Stimulated activated effector memory CD8-positive, alpha-beta T cell treated with anti-CD3 and anti-CD28 coated beads, Interleukin-12 subunit alpha, Interleukin-12 subunit beta, amount 100 ng/mL, for 72 hours (primary cell): Measurements from ENCODE around the gene CAMP.

Experiments
- ATAC-seq: fragments of 150-1000 bp; cut with Tn5 transposase; 2 replicates; pipeline ENCODE4 v1.10.0; 2021
- DNase-seq, 2 donors: peaks; one replicate each; pipeline ENCODE4 v3.0.0; 2021 to 2022; ENCODE audit warnings: low spot score in 2 of 2
- H3K27ac Mint-ChIP-seq: one replicate; pipeline ENCODE4 v1.8.0; 2022; ENCODE audit warnings: mild to moderate bottlenecking, mixed read lengths
- H3K36me3 Mint-ChIP-seq: one replicate; pipeline ENCODE4 v1.8.0; 2022; ENCODE audit warnings: mild to moderate bottlenecking, mixed read lengths
- H3K4me1 Mint-ChIP-seq: one replicate; pipeline ENCODE4 v1.8.0; 2022; ENCODE audit warnings: mixed read lengths
- H3K4me3 Mint-ChIP-seq: one replicate; pipeline ENCODE4 v1.8.0; 2022; ENCODE audit warnings: mild to moderate bottlenecking, mixed read lengths
- H3K9me3 Mint-ChIP-seq: one replicate; pipeline ENCODE4 v1.8.0; 2022; ENCODE audit warnings: mixed read lengths

The CAMP gene

GRCh38 chr3:48232734-48233133 is 9.4 kb downstream of the CAMP start:
- Mint-ChIP-seq H3K9me3 (no peaks in the 10 kb centered on the region), H3K4me1 (peaks cover 7% of the 10 kb centered on the region), H3K27ac (no peak overlapping the region), H3K4me3 (no peak overlapping the region), H3K36me3 (no peaks in the 10 kb centered on the region)
- peak; percentile 95 for ATAC-seq
- peak; percentile 40 to 80 for DNase-seq

- Mint-ChIP-seq H3K27ac (no peak overlapping the region), H3K4me1 (peaks cover 7% of the 10 kb centered on the region), H3K36me3 (no peaks in the 10 kb centered on the region), H3K4me3 (no peak overlapping the region), H3K9me3 (no peaks in the 10 kb centered on the region)
- no peak for DNase-seq
- ATAC-seq = no peak
Observed at GRCh38 chr3:48233542-48233941, 10.2 kb downstream of the CAMP start.

GRCh38 chr3:48236531-48236930 is 13.2 kb downstream of the CAMP start:
- Mint-ChIP-seq H3K36me3 (peaks cover 9% of the 10 kb centered on the region), H3K9me3 (no peaks in the 10 kb centered on the region), H3K27ac (peak overlapping the region; percentile 55), H3K4me1 (peaks cover 21% of the 10 kb centered on the region), H3K4me3 (no peak overlapping the region)
- ATAC-seq (no peak), DNase-seq (no peak)

- Mint-ChIP-seq H3K4me1 (peaks cover 13% of the 10 kb centered on the region), H3K9me3 (no peaks in the 10 kb centered on the region), H3K27ac (no peak overlapping the region), H3K36me3 (peaks cover 9% of the 10 kb centered on the region), H3K4me3 (no peak overlapping the region)
- no peak for ATAC-seq
- no peak for DNase-seq
Observed at GRCh38 chr3:48238531-48239085, 15.3 kb downstream of the CAMP start.

GRCh38 chr3:48240000-48240963 is 17.0 kb downstream of the CAMP start:
- Mint-ChIP-seq H3K4me3 (peak overlapping the region; percentile 81), H3K9me3 (no peaks in the 10 kb centered on the region), H3K36me3 (peaks cover 11% of the 10 kb centered on the region), H3K27ac (peak overlapping the region; percentile 86), H3K4me1 (peaks cover 13% of the 10 kb centered on the region)
- peak; percentile 1 for ATAC-seq
- no peak for DNase-seq

GRCh38 chr3:48241796-48242455 is 18.6 kb downstream of the CAMP start:
- H3K36me3 Mint-ChIP-seq = peaks cover 23% of the 10 kb centered on the region
- no peaks in the 10 kb centered on the region for H3K9me3 Mint-ChIP-seq
- H3K4me1 Mint-ChIP-seq = peaks cover 14% of the 10 kb centered on the region
- no peak for DNase-seq
- H3K4me3 Mint-ChIP-seq = peak overlapping the region; percentile 81
- peak overlapping the region; percentile 86 for H3K27ac Mint-ChIP-seq
- no peak for ATAC-seq

GRCh38 chr3:48243886-48244285 is 20.6 kb downstream of the CAMP start:
- ATAC-seq = no peak
- peaks cover 31% of the 10 kb centered on the region for H3K4me1 Mint-ChIP-seq
- no peaks in the 10 kb centered on the region for H3K9me3 Mint-ChIP-seq
- DNase-seq = no peak
- H3K27ac Mint-ChIP-seq = no peak overlapping the region
- no peak overlapping the region for H3K4me3 Mint-ChIP-seq
- peaks cover 43% of the 10 kb centered on the region for H3K36me3 Mint-ChIP-seq

- no peak overlapping the region for H3K4me3 Mint-ChIP-seq
- ATAC-seq (no peak), DNase-seq (no peak)
- no peak overlapping the region for H3K27ac Mint-ChIP-seq
- H3K9me3 Mint-ChIP-seq = no peaks in the 10 kb centered on the region
- H3K36me3 Mint-ChIP-seq = peaks cover 49% of the 10 kb centered on the region
- H3K4me1 Mint-ChIP-seq = peaks cover 31% of the 10 kb centered on the region
Observed at GRCh38 chr3:48244461-48244860, 21.2 kb downstream of the CAMP start.

GRCh38 chr3:48245136-48245535 is 21.8 kb downstream of the CAMP start:
- peak overlapping the region; percentile 67 for H3K27ac Mint-ChIP-seq
- H3K9me3 Mint-ChIP-seq = no peaks in the 10 kb centered on the region
- H3K4me1 Mint-ChIP-seq = peaks cover 24% of the 10 kb centered on the region
- ATAC-seq (no peak), DNase-seq (no peak)
- H3K36me3 Mint-ChIP-seq = peaks cover 55% of the 10 kb centered on the region
- no peak overlapping the region for H3K4me3 Mint-ChIP-seq

GRCh38 chr3:48247401-48247811 is 24.1 kb downstream of the CAMP start:
- peak; percentile 92 for ATAC-seq
- DNase-seq = peak in 1 of 2 donors; percentile 59
- Mint-ChIP-seq H3K27ac (peak overlapping the region; percentile 51), H3K36me3 (peaks cover 69% of the 10 kb centered on the region), H3K4me1 (peaks cover 18% of the 10 kb centered on the region), H3K4me3 (peak overlapping the region; percentile 42), H3K9me3 (no peaks in the 10 kb centered on the region)

GRCh38 chr3:48248095-48248850 is 25.0 kb downstream of the CAMP start:
- peak overlapping the region; percentile 42 for H3K4me3 Mint-ChIP-seq

GRCh38 chr3:48256557-48256956 is 33.3 kb downstream of the CAMP start:
- Mint-ChIP-seq H3K4me1 (no peaks in the 10 kb centered on the region), H3K9me3 (no peaks in the 10 kb centered on the region), H3K27ac (no peak overlapping the region), H3K36me3 (peaks cover 92% of the 10 kb centered on the region), H3K4me3 (no peak overlapping the region)
- ATAC-seq (no peak), DNase-seq (no peak)

More at GRCh38 chr3:48248095-48248850, 25.0 kb downstream of the CAMP start:
- peaks cover 18% of the 10 kb centered on the region for H3K4me1 Mint-ChIP-seq
- DNase-seq = no peak
- H3K36me3 Mint-ChIP-seq = peaks cover 78% of the 10 kb centered on the region
- H3K9me3 Mint-ChIP-seq = no peaks in the 10 kb centered on the region
- peak overlapping the region; percentile 51 for H3K27ac Mint-ChIP-seq
- ATAC-seq = no peak

GRCh38 chr3:48258530-48258929 is 35.2 kb downstream of the CAMP start:
- Mint-ChIP-seq H3K27ac (peak overlapping the region; percentile 13), H3K4me3 (no peak overlapping the region), H3K4me1 (no peaks in the 10 kb centered on the region), H3K36me3 (peaks cover 92% of the 10 kb centered on the region), H3K9me3 (no peaks in the 10 kb centered on the region)
- ATAC-seq (no peak), DNase-seq (no peak)

GRCh38 chr3:48267782-48268181 is 44.5 kb downstream of the CAMP start:
- Mint-ChIP-seq H3K9me3 (no peaks in the 10 kb centered on the region), H3K27ac (peak overlapping the region; percentile 93), H3K36me3 (peaks cover 71% of the 10 kb centered on the region), H3K4me1 (peaks cover 38% of the 10 kb centered on the region), H3K4me3 (peak overlapping the region; percentile 50)
- DNase-seq = no peak
- no peak for ATAC-seq
